ENCODE measurements around the gene TMEM60.

DNA sequence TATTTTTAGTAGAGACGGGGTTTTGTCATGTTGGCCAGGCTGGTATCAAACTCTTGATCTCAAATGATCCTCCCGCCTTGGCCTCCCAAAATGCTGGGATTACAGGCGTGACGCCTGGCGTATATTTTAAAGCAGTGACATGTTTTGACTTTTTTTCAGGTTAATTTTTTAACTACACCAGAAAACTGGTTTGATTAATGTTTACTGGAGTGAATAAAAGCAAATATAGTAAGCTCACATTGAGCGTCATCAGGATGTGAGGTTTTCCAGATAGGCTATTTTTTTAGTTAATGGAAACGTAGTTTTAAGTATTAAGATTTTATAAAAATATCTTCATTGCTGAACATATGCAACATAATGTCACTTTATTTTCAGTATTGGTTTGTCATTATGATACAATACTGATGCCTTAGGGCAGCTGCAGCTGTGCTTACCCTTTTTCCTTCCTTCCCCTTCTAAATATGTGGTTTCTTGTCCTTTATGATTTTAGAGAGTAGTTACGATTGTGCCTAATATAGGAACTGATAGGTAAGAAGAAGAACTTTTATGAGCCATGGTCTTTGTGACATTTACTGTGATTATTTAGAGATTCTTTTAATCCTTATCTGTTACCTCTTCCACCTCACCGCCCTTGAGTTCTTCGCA, 37.3 kb downstream of the TMEM60 start:
- TF ChIP-seq, protein P1, sequence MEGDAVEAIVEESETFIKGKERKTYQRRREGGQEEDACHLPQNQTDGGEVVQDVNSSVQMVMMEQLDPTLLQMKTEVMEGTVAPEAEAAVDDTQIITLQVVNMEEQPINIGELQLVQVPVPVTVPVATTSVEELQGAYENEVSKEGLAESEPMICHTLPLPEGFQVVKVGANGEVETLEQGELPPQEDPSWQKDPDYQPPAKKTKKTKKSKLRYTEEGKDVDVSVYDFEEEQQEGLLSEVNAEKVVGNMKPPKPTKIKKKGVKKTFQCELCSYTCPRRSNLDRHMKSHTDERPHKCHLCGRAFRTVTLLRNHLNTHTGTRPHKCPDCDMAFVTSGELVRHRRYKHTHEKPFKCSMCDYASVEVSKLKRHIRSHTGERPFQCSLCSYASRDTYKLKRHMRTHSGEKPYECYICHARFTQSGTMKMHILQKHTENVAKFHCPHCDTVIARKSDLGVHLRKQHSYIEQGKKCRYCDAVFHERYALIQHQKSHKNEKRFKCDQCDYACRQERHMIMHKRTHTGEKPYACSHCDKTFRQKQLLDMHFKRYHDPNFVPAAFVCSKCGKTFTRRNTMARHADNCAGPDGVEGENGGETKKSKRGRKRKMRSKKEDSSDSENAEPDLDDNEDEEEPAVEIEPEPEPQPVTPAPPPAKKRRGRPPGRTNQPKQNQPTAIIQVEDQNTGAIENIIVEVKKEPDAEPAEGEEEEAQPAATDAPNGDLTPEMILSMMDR (IDR thresholded peaks at IDR 0.05; ENCODE audit: low read depth, low read length) = no peak
- TF ChIP-seq EZH2phosphoT487 (IDR thresholded peaks at IDR 0.05; ENCODE audit: low read depth) = no peak

All from OCI-LY3 (cell line).